ENCODE data around the gene TEX9. TPM values are rescaled to one million over a fixed set of nuclear protein-coding genes. Genes with fewer than 3 reads are reported as not detected.

Gene TEX9
- total and polyA plus RNA-seq, 2 of the 4 experiments (the other 2 are of a cell fraction) = 0.63 to 1.4 TPM

GRCh38 chr15:56428821-56429458, 63.7 kb downstream of the TEX9 start:
- Histone ChIP-seq H3K18ac (ENCODE audit: low read depth, low read length) (no peak overlapping the region), H2BK15ac (ENCODE audit: low read depth, low read length) (no peak overlapping the region), H3K14ac (replicated peaks; ENCODE audit: low read depth, low read length) (no peak overlapping the region), H3K4ac (ENCODE audit: low read depth, low read length) (no peak overlapping the region), H3K23ac (ENCODE audit: low read depth, low read length) (no peak overlapping the region), H4K20me1 (ENCODE audit: insufficient read depth, low read length) (no peaks in the 10 kb centered on the region), H2BK20ac (ENCODE audit: low read depth, low read length) (no peak overlapping the region), H3K27me3 (ENCODE audit: control insufficient read depth, insufficient read depth, low read length) (no peaks in the 10 kb centered on the region), H3K4me2 (ENCODE audit: low read depth, low read length) (no peak overlapping the region), H4K91ac (ENCODE audit: insufficient read depth, low read depth, low read length) (no peak overlapping the region), H3K4me3 (ENCODE audit: insufficient read depth, low read depth, low read length) (no peak overlapping the region), H4K5ac (ENCODE audit: low read depth, low read length) (no peak overlapping the region), H2BK120ac (ENCODE audit: low read depth, low read length) (no peak overlapping the region), H3K36me3 (ENCODE audit: control insufficient read depth, insufficient read depth, low read length) (no peaks in the 10 kb centered on the region), H3K27ac (ENCODE audit: insufficient read depth, low read length) (no peak overlapping the region), H2AK5ac (ENCODE audit: low read depth, low read length) (no peak overlapping the region), H3K56ac (ENCODE audit: extremely low read depth, insufficient read depth, low read length) (no peak overlapping the region), H3K79me1 (ENCODE audit: low read depth in 1 of 2, low read length in 2 of 2) (no peaks in the 10 kb centered on the region), H2AK9ac (replicated peaks; ENCODE audit: low read depth, low read length, poor library complexity) (no peak overlapping the region), H3K9me3 (ENCODE audit: control insufficient read depth, insufficient read depth, low read length) (no peaks in the 10 kb centered on the region), H4K8ac (ENCODE audit: low read depth in 2 of 2, low read length in 2 of 2) (no peak overlapping the region), H2BK5ac (ENCODE audit: low read depth, low read length, poor library complexity, severe bottlenecking) (no peak overlapping the region), H3K9ac (ENCODE audit: low read depth, low read length) (no peak overlapping the region), H3K9me1 (ENCODE audit: insufficient read depth, low read length) (no peaks in the 10 kb centered on the region), H3K4me1 (ENCODE audit: control insufficient read depth, insufficient read depth, low read length) (no peaks in the 10 kb centered on the region), H2AFZ (replicated peaks; ENCODE audit: low read length, poor library complexity) (no peak overlapping the region)
- WGBS, 2 experiments (ENCODE audit: extremely low coverage in 2 of 2, insufficient read length in 1 of 2) = no CpG with 5 or more reads among the region's 2 CpGs
- intact Hi-C loops (cut with micrococcal nuclease) = loop anchor here (1.0 to 10.0 kb wide), 7 partner anchors 183 to 780 kb away; partner anchors contain the start of gene NEDD4
- ATAC-seq (ENCODE audit: low read depth) = peak; percentile 71
- dilution Hi-C loops (cut with HindIII; ENCODE audit: low sequenced_read_pairs, unreplicated experiment) = no loop called here
- in situ Hi-C loops (cut with MboI; ENCODE audit: low sequenced_read_pairs) = loop anchor here (25.0 kb wide), 1 partner anchor 767 kb away; no protein-coding TSS in a partner anchor
- TF ChIP-seq CEBPB (IDR thresholded peaks at IDR 0.05; ENCODE audit: low read depth, low read length) = no peak
- no peak for TF ChIP-seq BHLHE40 (IDR thresholded peaks at IDR 0.05; ENCODE audit: low read depth, low read length)
- TF ChIP-seq USF2 (IDR thresholded peaks at IDR 0.05; ENCODE audit: low read depth, low read length) = no peak
- no peak for TF ChIP-seq RCOR1 (IDR thresholded peaks at IDR 0.05; ENCODE audit: insufficient replicate concordance, low read length)
- no peak for TF ChIP-seq MAFK (IDR thresholded peaks at IDR 0.05; ENCODE audit: low read depth, low read length)
- no peak for TF ChIP-seq POLR2A (IDR thresholded peaks at IDR 0.05; ENCODE audit: low read depth, low read length)
- TF ChIP-seq CTCF (conservative IDR thresholded peaks at IDR 0.05; ENCODE audit: low read depth, low read length) = peak; percentile 64
- TF ChIP-seq NFE2L2 (IDR thresholded peaks at IDR 0.05; ENCODE audit: low read depth, low read length) = no peak
- TF ChIP-seq SMC3 (IDR thresholded peaks at IDR 0.05; ENCODE audit: low read depth, low read length) = peak; percentile 44; the same call in 1 of the 2 replicates
- peak; percentile 56 for TF ChIP-seq RAD21 (IDR thresholded peaks at IDR 0.05; ENCODE audit: low read length)
- TF ChIP-seq MXI1 (IDR thresholded peaks at IDR 0.05; ENCODE audit: borderline replicate concordance, low read depth, low read length) = no peak
- TF ChIP-seq CHD1 (IDR thresholded peaks at IDR 0.05; ENCODE audit: low read depth, low read length) = no peak
- TF ChIP-seq ELK1 (IDR thresholded peaks at IDR 0.05; ENCODE audit: borderline replicate concordance, low read depth, low read length) = no peak
- no peak for TF ChIP-seq RFX5 (IDR thresholded peaks at IDR 0.05; ENCODE audit: low read depth, low read length)
- no peak for TF ChIP-seq FOS (IDR thresholded peaks at IDR 0.05; ENCODE audit: low read depth, low read length)
- no peak for TF ChIP-seq MAZ (IDR thresholded peaks at IDR 0.05; ENCODE audit: borderline replicate concordance, low read depth, low read length)
- BruUV-seq (replicated peaks) = no TSS peak
- CTCF ChIA-PET = interaction anchor here (1.0 kb wide), 1 partner anchor 184 kb away, joined by 3 read pairs; no protein-coding TSS in a partner anchor
- peak; percentile 39 for DNase-seq
- POLR2A ChIA-PET (ENCODE audit: unreplicated experiment) = no interaction called here
